Measurements from ENCODE around the gene CAMK1G. TPM values are rescaled to one million over a fixed set of nuclear protein-coding genes. Genes with fewer than 3 reads are reported as not detected.

The CAMK1G gene
- total and polyA plus RNA-seq, 4 donors = 0.63 to 0.72 TPM; not detected in 2

Small RNAs within 50 kb of the gene (microRNA-seq; reads per million reads assigned to microRNA genes)
- gene MIR4260 = 0 reads per million in 2 donors

Other genes with a start within 250 kb of the CAMK1G start
- 1 to 10 TPM in 1 of 2 donors, under 1 TPM in 1; 0.84 to 3.9 TPM for gene LAMB3, start 68.7 kb downstream of the CAMK1G start, total RNA-seq
- 1 to 10 TPM; 5.2 to 5.4 TPM for gene LAMB3, start 68.7 kb downstream of the CAMK1G start, polyA plus RNA-seq
- 10 to 100 TPM; 21.3 to 24.9 TPM for gene G0S2, start 91.7 kb downstream of the CAMK1G start, total RNA-seq
- 10 to 100 TPM; 16.3 to 20.3 TPM for gene G0S2, start 91.7 kb downstream of the CAMK1G start, polyA plus RNA-seq
- gene HSD11B1, start 121.1 kb downstream of the CAMK1G start, total RNA-seq = 10 to 100 TPM; 13.9 to 21.5 TPM
- gene HSD11B1, start 121.1 kb downstream of the CAMK1G start, polyA plus RNA-seq = 10 to 100 TPM in 1 of 2 donors, 1 to 10 TPM in 1; 3.0 to 10.2 TPM
- gene TRAF3IP3, start 172.3 kb downstream of the CAMK1G start, total RNA-seq = 1 to 10 TPM; 4.3 to 9.0 TPM
- gene TRAF3IP3, start 172.3 kb downstream of the CAMK1G start, polyA plus RNA-seq = 1 to 10 TPM in 1 of 2 donors, under 1 TPM in 1; 0.88 to 1.1 TPM
- gene C1orf74, start 200.8 kb downstream of the CAMK1G start, total RNA-seq = 1 to 10 TPM; 1.1 to 1.6 TPM
- under 1 TPM; 0.69 to 0.75 TPM for gene C1orf74, start 200.8 kb downstream of the CAMK1G start, polyA plus RNA-seq
- 1 to 10 TPM; 1.9 to 3.8 TPM for gene IRF6, start 222.4 kb downstream of the CAMK1G start, total RNA-seq
- gene IRF6, start 222.4 kb downstream of the CAMK1G start, polyA plus RNA-seq = 1 to 10 TPM; 2.6 to 9.8 TPM
- gene UTP25, start 244.3 kb downstream of the CAMK1G start, total RNA-seq = 1 to 10 TPM; 7.2 to 8.1 TPM
- 1 to 10 TPM in 1 of 2 donors, under 1 TPM in 1; 0.50 to 3.0 TPM for gene UTP25, start 244.3 kb downstream of the CAMK1G start, polyA plus RNA-seq